ENCODE data around the gene CNOT3.

CNOT3 gene

GRCh38 chr19:54172471-54173358 lies 35.2 kb downstream of the CNOT3 start, which contains the start of gene TMC4:
TSS of gene TMC4 (minus strand) at chr19:54173160. CDS start at chr19:54173117, 43 bp downstream.
- TF ChIP-seq, protein P1, sequence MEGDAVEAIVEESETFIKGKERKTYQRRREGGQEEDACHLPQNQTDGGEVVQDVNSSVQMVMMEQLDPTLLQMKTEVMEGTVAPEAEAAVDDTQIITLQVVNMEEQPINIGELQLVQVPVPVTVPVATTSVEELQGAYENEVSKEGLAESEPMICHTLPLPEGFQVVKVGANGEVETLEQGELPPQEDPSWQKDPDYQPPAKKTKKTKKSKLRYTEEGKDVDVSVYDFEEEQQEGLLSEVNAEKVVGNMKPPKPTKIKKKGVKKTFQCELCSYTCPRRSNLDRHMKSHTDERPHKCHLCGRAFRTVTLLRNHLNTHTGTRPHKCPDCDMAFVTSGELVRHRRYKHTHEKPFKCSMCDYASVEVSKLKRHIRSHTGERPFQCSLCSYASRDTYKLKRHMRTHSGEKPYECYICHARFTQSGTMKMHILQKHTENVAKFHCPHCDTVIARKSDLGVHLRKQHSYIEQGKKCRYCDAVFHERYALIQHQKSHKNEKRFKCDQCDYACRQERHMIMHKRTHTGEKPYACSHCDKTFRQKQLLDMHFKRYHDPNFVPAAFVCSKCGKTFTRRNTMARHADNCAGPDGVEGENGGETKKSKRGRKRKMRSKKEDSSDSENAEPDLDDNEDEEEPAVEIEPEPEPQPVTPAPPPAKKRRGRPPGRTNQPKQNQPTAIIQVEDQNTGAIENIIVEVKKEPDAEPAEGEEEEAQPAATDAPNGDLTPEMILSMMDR (IDR thresholded peaks at IDR 0.05; ENCODE audit: low read depth, low read length, missing control alignments) = no peak
- no peak for DNase-seq (ENCODE audit: low read depth)
- no peak within 1 kb of the TSS for H3K4me3 ChIP-seq (ENCODE audit: low read depth, low read length)
- in situ Hi-C loops (cut with HindIII; ENCODE audit: low sequenced_read_pairs) = no loop called here

GRCh38 chr19:54173359-54173699 lies 35.8 kb downstream of the CNOT3 start:
- TF ChIP-seq, protein P1 (IDR thresholded peaks at IDR 0.05; ENCODE audit: low read depth, low read length, missing control alignments) = no peak
- in situ Hi-C loops (cut with HindIII; ENCODE audit: low sequenced_read_pairs) = no loop called here
- H3K4me3 ChIP-seq (ENCODE audit: low read depth, low read length) = no peak overlapping the region
- DNase-seq (ENCODE audit: low read depth) = no peak

GRCh38 chr19:54173951-54174834 lies 36.6 kb downstream of the CNOT3 start:
- TF ChIP-seq, protein P1 (IDR thresholded peaks at IDR 0.05; ENCODE audit: low read depth, low read length, missing control alignments) = no peak
- in situ Hi-C loops (cut with HindIII; ENCODE audit: low sequenced_read_pairs) = no loop called here
- no peak for DNase-seq (ENCODE audit: low read depth)
- H3K4me3 ChIP-seq (ENCODE audit: low read depth, low read length) = no peak overlapping the region

GRCh38 chr19:54178581-54179261 lies 41.2 kb downstream of the CNOT3 start:
- no peak overlapping the region for H3K4me3 ChIP-seq (ENCODE audit: low read depth, low read length)
- TF ChIP-seq, protein P1 (IDR thresholded peaks at IDR 0.05; ENCODE audit: low read depth, low read length, missing control alignments) = no peak
- no peak for DNase-seq (ENCODE audit: low read depth)
- in situ Hi-C loops (cut with HindIII; ENCODE audit: low sequenced_read_pairs) = no loop called here

DNA sequence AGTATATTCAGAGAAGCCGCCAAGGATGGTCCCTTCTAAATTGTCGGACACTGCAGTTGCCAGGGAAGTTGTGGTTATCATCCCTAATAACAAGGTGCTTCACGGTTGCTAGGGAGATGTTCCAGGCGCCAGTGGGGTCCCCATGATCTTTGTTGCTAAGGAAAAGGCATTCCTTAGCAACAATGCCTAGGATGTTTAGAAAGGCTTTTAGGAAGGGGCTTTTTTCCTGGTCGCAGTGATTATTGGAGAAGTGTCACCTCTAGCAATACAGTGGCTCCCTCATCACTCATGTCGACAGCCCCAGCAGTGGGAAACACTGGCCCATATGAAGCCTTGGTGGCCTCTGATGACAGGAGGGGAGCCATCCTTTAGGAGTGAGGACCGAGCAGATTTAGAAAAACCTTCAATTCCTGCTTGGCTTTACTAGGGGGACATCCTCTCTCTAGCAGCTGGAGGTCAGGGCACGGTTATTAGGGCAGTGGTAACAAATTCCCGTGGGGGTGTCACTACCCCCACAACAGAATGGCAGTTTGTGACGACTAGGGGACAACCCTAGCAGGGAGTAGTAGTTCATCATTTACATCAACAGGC lies 41.8 kb downstream of the CNOT3 start:
- in situ Hi-C loops (cut with HindIII; ENCODE audit: low sequenced_read_pairs) = no loop called here
- H3K4me3 ChIP-seq (ENCODE audit: low read depth, low read length) = no peak overlapping the region
- TF ChIP-seq, protein P1 (IDR thresholded peaks at IDR 0.05; ENCODE audit: low read depth, low read length, missing control alignments) = no peak
- no peak for DNase-seq (ENCODE audit: low read depth)
